Small intestine (tissue), 7 donors: ENCODE data around the gene STAG3. TPM values are rescaled to one million over a fixed set of nuclear protein-coding genes. Genes with fewer than 3 reads are reported as not detected.

Experiments used
- DNase-seq, 2 donors: peaks; one replicate each; pipeline versions ENCODE4 v3.0.0 to v3.0.0-alpha.2; 2013
- FAIRE-seq: peaks from 2 replicates; lab custom pipeline; 2012; peaks lifted over from hg19 to GRCh38; lab: Jason Lieb, UNC
- H3K27ac ChIP-seq, 3 donors: one replicate each; pipeline ENCODE4 v1.5.1; 2013; ENCODE audit warnings: low read length in 2 of 3, mild to moderate bottlenecking in 2 of 3, control low read depth in 1 of 3, inconsistent platforms in 1 of 3, low read depth in 1 of 3, moderate library complexity in 1 of 3
- H3K27me3 ChIP-seq, 3 donors: one replicate each; pipeline ENCODE4 v1.6.1; 2013; ENCODE audit warnings: low read length in 3 of 3, inconsistent platforms in 1 of 3; ENCODE audit not compliant: control insufficient read depth in 3 of 3, insufficient read depth in 3 of 3
- H3K36me3 ChIP-seq, 3 donors: one replicate each; pipeline ENCODE4 v1.6.1; 2013; ENCODE audit warnings: low read length in 3 of 3, inconsistent platforms in 1 of 3, low read depth in 1 of 3, mild to moderate bottlenecking in 1 of 3, moderate library complexity in 1 of 3; ENCODE audit not compliant: control insufficient read depth in 3 of 3, insufficient read depth in 2 of 3
- H3K4me1 ChIP-seq, 3 donors: one replicate each; pipeline ENCODE4 v1.6.1; 2013; ENCODE audit warnings: low read length in 2 of 3, inconsistent platforms in 1 of 3, low read depth in 1 of 3, mild to moderate bottlenecking in 1 of 3, moderate library complexity in 1 of 3; ENCODE audit not compliant: control insufficient read depth in 3 of 3, insufficient read depth in 2 of 3
- H3K4me3 ChIP-seq, 3 donors: one replicate each; pipeline ENCODE4 v1.5.1; 2013; ENCODE audit warnings: low read length in 3 of 3, control low read depth in 1 of 3, inconsistent platforms in 1 of 3, low read depth in 1 of 3, mild to moderate bottlenecking in 1 of 3, moderate library complexity in 1 of 3
- H3K9me3 ChIP-seq, 2 donors: one replicate each; pipeline ENCODE4 v1.6.1; 2013; ENCODE audit warnings: low read depth in 1 of 2, low read length in 1 of 2; ENCODE audit not compliant: control insufficient read depth in 2 of 2, insufficient read depth in 1 of 2
- WGBS, 3 donors: extraction: QIAGEN DNeasy Blood & Tissue Kit; methylation state at CpG; one replicate each; pipeline ENCODE4 v1.1.7; 2013; 5-methylcytosine and 5-hydroxymethylcytosine counted together
- polyA plus RNA-seq, 4 donors: library from polyadenylated mRNA; stranded (reverse) in 3 of 4; unstranded in 1 of 4; fragments of 200-250 nt in 3 of 4; fragments of 120-200 nt in 1 of 4; gene quantifications; one replicate each; pipeline versions ENCODE4 v1.2.1 to v1.2.3, GENCODE V29; 2013
- donor health status: healthy with polysubstance abuse.
- donor health status: control.
- donor health status: control.
- donor health status: Bipolar disorder and iron deficiency.
- donor health status: healthy.

STAG3 gene
- polyA plus RNA-seq, 4 donors: 0.81 to 9.6 (median 3.6) TPM; not detected in 1

DNA sequence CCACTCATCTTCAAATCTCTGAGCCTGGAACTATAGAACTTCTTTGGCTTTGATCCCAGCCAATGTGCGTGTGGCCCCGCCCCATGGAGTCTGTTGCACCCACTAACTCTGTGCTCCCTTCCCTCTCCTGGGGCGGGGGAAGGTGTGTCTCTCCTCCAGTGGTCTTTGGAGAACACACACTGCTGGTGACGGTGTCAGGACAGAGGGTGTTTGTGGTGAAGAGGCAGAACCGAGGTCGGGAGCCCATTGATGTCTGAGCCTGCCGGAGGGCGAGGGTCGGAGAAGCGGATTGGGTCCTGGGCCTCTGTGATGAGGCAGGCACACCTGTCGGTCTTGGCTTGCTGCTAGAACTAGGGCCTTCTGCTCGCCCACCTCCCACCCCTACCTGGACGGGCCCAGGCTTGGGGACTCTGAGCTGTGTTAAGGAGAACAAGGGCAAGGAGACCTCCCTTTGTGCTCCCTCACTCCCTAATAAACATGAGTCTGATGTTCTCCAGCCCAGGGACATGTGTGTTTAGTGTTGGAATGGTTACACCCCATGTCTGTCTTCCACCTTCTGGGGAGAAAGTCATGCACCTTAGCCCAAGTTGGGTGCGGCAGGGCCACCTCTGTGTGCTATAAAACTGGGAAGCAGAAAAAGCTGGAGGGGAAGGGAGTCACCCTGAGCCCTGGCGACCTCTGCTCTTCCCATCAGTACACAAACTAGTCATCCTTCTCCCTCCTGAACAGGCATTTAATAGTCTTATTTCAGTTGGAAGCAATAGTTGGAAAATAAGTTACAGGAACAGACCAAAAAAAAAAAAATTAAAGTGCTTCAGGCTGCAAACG is 23.8 kb upstream of the STAG3 start:
- H3K4me3 ChIP-seq: no peak overlapping the region
- FAIRE-seq (no peak), DNase-seq (peak; percentile 69 to 82)
- 20 to 63% (median 37%) methylated on average over 16 of the region's 16 CpGs for WGBS, 3 donors
- peaks cover 5 to 50% (median 8%) of the 10 kb centered on the region in 3 donors for H3K4me1 ChIP-seq
- H3K27ac ChIP-seq: peak overlapping the region; percentile 75 to 91 (median 79)
- no peaks in the 10 kb centered on the region for H3K27me3 ChIP-seq
- peaks cover 3 to 57% (median 5%) of the 10 kb centered on the region in 3 donors for H3K36me3 ChIP-seq
- H3K9me3 ChIP-seq: no peaks in the 10 kb centered on the region

DNA sequence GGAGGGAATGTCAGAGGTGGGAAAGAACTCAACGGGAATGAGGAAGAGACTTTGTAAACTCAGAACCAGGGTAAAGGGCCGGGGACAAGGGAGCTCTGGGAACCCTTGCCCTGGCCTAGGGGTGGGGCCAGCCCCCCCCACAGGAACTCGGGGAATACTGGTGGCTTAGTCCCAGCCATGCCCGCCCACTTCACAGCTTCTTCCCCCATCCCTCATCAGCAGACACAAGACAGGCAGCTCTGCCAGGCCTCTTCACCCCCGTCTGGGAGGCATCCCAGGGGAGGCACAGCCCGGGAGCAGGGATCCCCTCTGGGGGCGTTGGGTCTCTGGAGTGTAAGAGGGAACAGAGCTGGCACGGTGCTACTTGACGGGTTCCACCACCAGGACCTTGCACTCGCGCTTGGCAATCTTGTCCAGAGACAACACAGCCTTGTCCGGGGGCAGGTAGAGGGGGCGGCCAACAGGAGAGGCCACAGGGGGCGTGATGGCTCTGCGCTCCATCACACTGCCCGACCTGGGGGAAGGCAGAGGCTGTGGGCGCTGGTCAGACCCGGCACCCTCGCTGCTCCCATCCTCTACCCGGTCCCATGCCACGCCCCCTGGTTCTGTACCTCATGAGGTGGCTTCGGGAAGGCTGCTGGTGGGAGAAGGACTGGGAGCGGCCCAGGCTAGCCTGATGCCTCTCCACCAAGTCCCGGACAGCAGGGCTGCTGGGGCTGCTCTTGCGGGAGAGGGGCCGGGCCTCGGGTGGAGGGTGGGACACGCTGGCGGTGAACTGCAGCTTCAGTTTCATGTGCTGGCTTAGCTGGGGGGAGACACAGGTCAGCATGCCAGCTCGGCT is 22.8 kb upstream of the STAG3 start:
- Histone ChIP-seq H3K27ac (peak overlapping the region; percentile 34 to 91 (median 75)), H3K36me3 (peaks cover 3 to 57% (median 5%) of the 10 kb centered on the region in 3 donors), H3K9me3 (no peaks in the 10 kb centered on the region), H3K4me3 (no peak overlapping the region), H3K4me1 (peaks cover 5 to 50% (median 8%) of the 10 kb centered on the region in 3 donors), H3K27me3 (no peaks in the 10 kb centered on the region)
- WGBS, 3 donors: 42 to 63% (median 52%) methylated on average over 26 to 30 of the region's 30 CpGs
- DNase-seq (peak; percentile 80 to 81), FAIRE-seq (no peak)

DNA sequence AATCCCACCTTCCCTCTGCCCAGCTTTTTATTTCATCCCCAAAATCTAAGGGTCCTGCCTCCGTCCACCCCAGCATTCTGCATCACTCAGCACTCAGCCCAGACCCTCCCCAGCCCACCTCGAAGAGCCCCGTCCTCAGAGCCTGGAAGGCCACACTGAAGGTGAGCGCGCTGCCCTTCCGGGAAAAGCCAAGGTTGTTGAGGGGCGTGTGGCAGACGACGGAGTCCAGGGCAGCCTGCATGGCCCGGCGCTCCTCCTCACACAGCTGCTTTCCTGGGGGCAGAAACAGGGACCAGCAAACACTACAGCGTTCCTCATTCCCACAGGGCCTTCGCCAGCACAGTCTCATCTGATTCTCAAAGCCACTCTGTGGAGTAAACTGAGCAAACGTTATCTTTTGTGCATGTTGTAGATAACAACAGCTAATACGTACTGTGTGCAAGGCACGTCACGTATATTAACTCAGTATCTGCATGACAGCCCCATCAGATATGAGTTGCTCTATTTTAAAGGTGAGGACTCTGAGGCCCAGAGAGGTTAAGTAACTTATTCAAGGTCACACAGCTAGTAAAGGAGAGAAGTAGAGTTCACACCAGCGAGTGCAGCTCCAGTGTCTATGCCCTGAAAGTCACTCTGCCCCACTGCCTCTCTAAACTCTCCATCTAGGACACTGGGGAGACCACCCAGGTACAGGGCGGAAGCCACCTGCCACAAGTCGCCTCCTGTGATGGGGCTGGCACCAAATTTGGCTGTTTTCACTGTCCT is 22.0 kb upstream of the STAG3 start:
- no peaks in the 10 kb centered on the region for H3K27me3 ChIP-seq
- H3K27ac ChIP-seq: peak overlapping the region in 2 of 3 donors; percentile 34 to 75
- no peaks in the 10 kb centered on the region for H3K9me3 ChIP-seq
- FAIRE-seq (no peak), DNase-seq (no peak)
- peaks cover 3 to 57% (median 5%) of the 10 kb centered on the region in 3 donors for H3K36me3 ChIP-seq
- peaks cover 4 to 50% (median 5%) of the 10 kb centered on the region in 3 donors for H3K4me1 ChIP-seq
- WGBS, 3 donors: 62 to 79% (median 69%) methylated on average over 20 of the region's 20 CpGs
- no peak overlapping the region for H3K4me3 ChIP-seq

DNA sequence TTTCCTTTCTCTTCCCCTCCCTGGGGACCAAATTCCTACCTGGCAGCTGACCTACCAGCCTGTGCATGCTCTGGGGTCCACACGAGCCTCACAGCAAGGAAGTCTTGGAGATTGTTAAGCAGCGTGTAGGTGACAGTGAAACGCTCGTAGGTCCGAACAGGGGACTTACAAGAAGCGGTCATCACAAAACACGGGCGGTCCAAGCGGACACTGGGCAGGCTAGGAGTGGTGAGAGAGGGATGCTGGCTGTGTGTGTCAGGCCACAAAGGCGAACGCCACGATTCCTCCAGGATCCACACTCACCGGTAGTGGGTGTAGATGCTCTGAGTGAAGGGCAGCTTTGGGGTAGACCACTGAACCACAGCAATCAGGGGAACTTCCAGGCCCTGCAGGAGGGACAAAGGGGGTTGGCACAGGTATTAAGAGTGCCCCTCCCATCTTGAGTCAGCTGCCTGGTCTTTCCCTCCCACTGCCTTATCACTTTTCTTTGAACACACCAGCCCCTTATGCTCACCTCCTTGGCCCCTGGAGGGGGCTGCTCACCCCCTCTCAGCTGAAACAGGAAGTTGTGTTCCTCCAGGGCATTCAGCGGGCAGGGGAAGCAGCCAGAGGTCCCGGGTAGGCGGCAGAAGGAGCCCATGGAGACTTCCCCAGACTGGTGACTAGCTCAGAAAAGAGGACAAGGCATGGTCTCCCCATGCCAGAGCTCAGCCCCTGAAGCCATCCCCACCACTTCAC is 21.2 kb upstream of the STAG3 start:
- Histone ChIP-seq H3K36me3 (peaks cover 3 to 57% (median 5%) of the 10 kb centered on the region in 3 donors), H3K4me3 (no peak overlapping the region), H3K9me3 (no peaks in the 10 kb centered on the region), H3K27me3 (no peaks in the 10 kb centered on the region), H3K27ac (peak overlapping the region in 1 of 3 donors; percentile 13), H3K4me1 (peaks cover 4 to 50% (median 5%) of the 10 kb centered on the region in 3 donors)
- FAIRE-seq: no peak
- 81 to 85% (median 82%) methylated on average over 16 of the region's 16 CpGs for WGBS, 3 donors
- no peak for DNase-seq

DNA sequence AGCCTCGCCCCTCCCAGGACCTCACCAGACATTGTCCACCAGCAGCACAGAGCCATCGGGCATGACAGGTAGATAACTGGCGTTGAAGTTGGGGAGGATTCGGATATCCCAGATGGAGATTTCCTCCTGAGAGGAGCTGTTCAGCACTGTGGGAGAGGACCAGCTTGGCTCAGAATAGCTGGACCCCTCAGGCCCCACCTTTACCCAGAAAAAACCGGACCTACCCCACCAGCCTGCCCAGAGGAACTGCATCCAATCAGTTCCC is 20.7 kb upstream of the STAG3 start:
- peaks cover 4 to 50% (median 5%) of the 10 kb centered on the region in 3 donors for H3K4me1 ChIP-seq
- FAIRE-seq: no peak
- DNase-seq: no peak
- H3K4me3 ChIP-seq: no peak overlapping the region
- H3K36me3 ChIP-seq: peaks cover 3 to 52% (median 5%) of the 10 kb centered on the region in 3 donors
- peak overlapping the region in 2 of 3 donors; percentile 13 to 42 for H3K27ac ChIP-seq
- WGBS, 3 donors: 62 to 75% (median 70%) methylated on average over 5 of the region's 5 CpGs
- no peaks in the 10 kb centered on the region for H3K27me3 ChIP-seq
- H3K9me3 ChIP-seq: no peaks in the 10 kb centered on the region

DNA sequence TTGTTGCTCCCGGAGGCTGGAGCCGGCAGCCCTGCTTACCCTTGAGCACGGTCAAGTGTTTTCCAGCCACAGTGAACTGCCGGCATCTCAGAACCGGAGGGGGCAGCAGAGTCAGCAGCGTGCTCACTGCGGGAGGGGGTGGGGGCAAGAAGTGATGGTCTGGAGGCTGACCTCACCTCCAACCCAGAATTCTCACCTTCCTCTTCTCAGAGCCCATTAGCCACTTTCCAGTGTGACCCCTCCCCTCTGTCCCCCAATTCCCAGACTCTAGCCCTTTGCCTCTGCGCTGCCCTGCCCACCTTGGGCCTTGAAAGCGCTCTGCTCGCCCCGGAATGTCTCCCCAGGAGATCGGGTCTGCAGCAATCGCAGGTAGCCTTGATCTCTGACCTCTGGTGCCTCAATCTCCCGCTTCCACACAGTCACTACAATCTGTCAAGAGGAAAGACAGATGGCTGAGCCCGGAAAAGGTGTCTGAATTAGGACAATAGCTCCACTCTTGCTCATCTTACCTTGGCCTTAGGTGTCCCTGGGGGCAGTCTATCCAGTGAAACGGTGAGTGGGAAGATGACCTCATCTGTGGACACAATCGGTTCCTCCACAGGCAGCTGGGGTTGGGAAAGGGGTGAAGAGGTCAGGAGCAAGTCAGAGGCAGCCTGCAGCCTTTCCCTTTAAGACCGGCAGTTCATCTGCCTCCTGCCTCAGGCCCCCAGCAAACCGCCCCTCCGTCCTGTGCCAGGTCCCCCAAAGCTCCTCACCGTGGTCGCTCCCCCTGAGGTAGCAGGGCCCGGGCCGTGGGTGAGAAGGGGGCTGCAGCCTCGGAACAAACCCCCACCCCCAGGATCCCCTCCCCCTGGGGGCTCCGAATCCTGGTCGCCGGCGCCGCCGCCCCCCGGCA is 20.1 kb upstream of the STAG3 start:
- Histone ChIP-seq H3K27ac (peak overlapping the region in 1 of 3 donors; percentile 42), H3K27me3 (no peaks in the 10 kb centered on the region), H3K4me1 (peaks cover 4 to 48% (median 5%) of the 10 kb centered on the region in 3 donors), H3K36me3 (peaks cover 3 to 50% (median 5%) of the 10 kb centered on the region in 3 donors), H3K4me3 (peak overlapping the region; percentile 78 to 82 (median 78)), H3K9me3 (no peaks in the 10 kb centered on the region)
- DNase-seq (peak; percentile 49 to 59), FAIRE-seq (no peak)
- WGBS, 3 donors: 21 to 29% (median 22%) methylated on average over 21 to 32 of the region's 32 CpGs
